Stimulated activated naive B cell treated with anti-CD40 and anti-IgM and Interleukin-4, amounts not matched to agents 10 μg/mL and 1 μg/mL and 100 μg/mL, for 72 hours (primary cell): Measurements from ENCODE around the gene DENND2D.
A peak's percentile ranks its signal among the peaks of the same experiment; 100 is the strongest.

Experiments used
- ATAC-seq, 2 donors: fragments of 150-1000 bp; cut with Tn5 transposase; replicated peaks; 2 replicates each; pipeline ENCODE4 v1.10.0; 2021; ENCODE audit warnings: moderate library complexity in 1 of 2
- DNase-seq: peaks from one replicate; pipeline ENCODE4 v3.0.0; 2021
- H3K27ac Mint-ChIP-seq: one replicate; pipeline ENCODE4 v1.8.0; 2022; ENCODE audit warnings: mild to moderate bottlenecking, mixed read lengths
- H3K27me3 Mint-ChIP-seq, 2 donors: one replicate each; pipeline ENCODE4 v1.8.0; 2022; ENCODE audit warnings: mixed read lengths in 2 of 2
- H3K36me3 Mint-ChIP-seq, 2 donors: one replicate each; pipeline ENCODE4 v1.8.0; 2022; ENCODE audit warnings: mixed read lengths in 2 of 2, mild to moderate bottlenecking in 1 of 2
- H3K4me1 Mint-ChIP-seq, 2 donors: one replicate each; pipeline ENCODE4 v1.8.0; 2022; ENCODE audit warnings: mixed read lengths in 2 of 2, mild to moderate bottlenecking in 1 of 2
- H3K4me3 Mint-ChIP-seq, 2 donors: one replicate each; pipeline ENCODE4 v1.8.0; 2022; ENCODE audit warnings: mild to moderate bottlenecking in 2 of 2, mixed read lengths in 2 of 2, moderate library complexity in 1 of 2
- H3K9me3 Mint-ChIP-seq, 2 donors: one replicate each; pipeline ENCODE4 v1.8.0; 2022; ENCODE audit warnings: mixed read lengths in 2 of 2, mild to moderate bottlenecking in 1 of 2

Gene DENND2D

GRCh38 chr1:111199881-111200801 is at the start of gene DENND2D:
Gene DENND2D (minus strand): TSS chr1:111200646. CDS start chr1:111200459, 187 bp downstream.
- H3K4me3 Mint-ChIP-seq = peak within 1 kb of the TSS; percentile 25 to 52
- DNase-seq = no peak

GRCh38 chr1:111249960-111250359 is 49.5 kb upstream of the DENND2D start:
- Mint-ChIP-seq H3K36me3 (no peaks in the 10 kb centered on the region), H3K4me3 (no peak overlapping the region), H3K4me1 (peaks cover 2 to 5% of the 10 kb centered on the region in 2 donors), H3K27ac (no peak overlapping the region), H3K9me3 (no peaks in the 10 kb centered on the region), H3K27me3 (peaks cover 6 to 14% of the 10 kb centered on the region in 2 donors)
- DNase-seq (no peak), ATAC-seq (no peak)

More at GRCh38 chr1:111199881-111200801, at the start of gene DENND2D:
- H3K4me1 Mint-ChIP-seq = peaks cover 51 to 85% of the 10 kb centered on the region in 2 donors
- H3K27ac Mint-ChIP-seq = peak within 1 kb of the TSS; percentile 44
- ATAC-seq = no peak
- peaks cover 19 to 36% of the 10 kb centered on the region in 2 donors for H3K36me3 Mint-ChIP-seq
- H3K27me3 Mint-ChIP-seq = no peaks in the 10 kb centered on the region
- H3K9me3 Mint-ChIP-seq = no peaks in the 10 kb centered on the region

- Mint-ChIP-seq H3K27ac (peak overlapping the region; percentile 10), H3K9me3 (no peaks in the 10 kb centered on the region), H3K4me1 (peaks cover 2 to 5% of the 10 kb centered on the region in 2 donors), H3K4me3 (no peak overlapping the region), H3K27me3 (peaks cover 0 to 5% of the 10 kb centered on the region in 2 donors), H3K36me3 (peaks cover 7 to 14% of the 10 kb centered on the region in 2 donors)
- ATAC-seq (no peak), DNase-seq (no peak)
Measured at GRCh38 chr1:111247125-111247838, 46.8 kb upstream of the DENND2D start.

GRCh38 chr1:111242805-111243523 is 42.5 kb upstream of the DENND2D start:
- peaks cover 7 to 8% of the 10 kb centered on the region in 2 donors for H3K4me1 Mint-ChIP-seq
- H3K27ac Mint-ChIP-seq = no peak overlapping the region
- H3K36me3 Mint-ChIP-seq = peaks cover 13 to 43% of the 10 kb centered on the region in 2 donors
- H3K4me3 Mint-ChIP-seq = no peak overlapping the region
- H3K27me3 Mint-ChIP-seq = no peaks in the 10 kb centered on the region
- no peaks in the 10 kb centered on the region for H3K9me3 Mint-ChIP-seq
- DNase-seq = no peak
- no peak for ATAC-seq

- no peak overlapping the region for H3K4me3 Mint-ChIP-seq
- peaks cover 8% of the 10 kb centered on the region in 2 donors for H3K4me1 Mint-ChIP-seq
- no peak overlapping the region for H3K27ac Mint-ChIP-seq
- H3K27me3 Mint-ChIP-seq = no peaks in the 10 kb centered on the region
- H3K36me3 Mint-ChIP-seq = peaks cover 13 to 50% of the 10 kb centered on the region in 2 donors
- ATAC-seq (no peak), DNase-seq (no peak)
- H3K9me3 Mint-ChIP-seq = no peaks in the 10 kb centered on the region
Measured at GRCh38 chr1:111241797-111242196, 41.4 kb upstream of the DENND2D start.

GRCh38 chr1:111238056-111238795 is 37.8 kb upstream of the DENND2D start:
- peaks cover 8 to 15% of the 10 kb centered on the region in 2 donors for H3K4me1 Mint-ChIP-seq
- peaks cover 6 to 54% of the 10 kb centered on the region in 2 donors for H3K36me3 Mint-ChIP-seq
- H3K4me3 Mint-ChIP-seq = no peak overlapping the region
- DNase-seq = no peak
- H3K27ac Mint-ChIP-seq = no peak overlapping the region
- no peaks in the 10 kb centered on the region for H3K9me3 Mint-ChIP-seq
- no peaks in the 10 kb centered on the region for H3K27me3 Mint-ChIP-seq
- no peak for ATAC-seq

- H3K9me3 Mint-ChIP-seq = no peaks in the 10 kb centered on the region
- H3K27ac Mint-ChIP-seq = no peak overlapping the region
- ATAC-seq (no peak), DNase-seq (no peak)
- H3K36me3 Mint-ChIP-seq = peaks cover 6 to 51% of the 10 kb centered on the region in 2 donors
- H3K4me3 Mint-ChIP-seq = no peak overlapping the region
- no peaks in the 10 kb centered on the region for H3K27me3 Mint-ChIP-seq
- peaks cover 14 to 17% of the 10 kb centered on the region in 2 donors for H3K4me1 Mint-ChIP-seq
Measured at GRCh38 chr1:111236806-111237205, 36.4 kb upstream of the DENND2D start.

GRCh38 chr1:111236379-111236778 is 35.9 kb upstream of the DENND2D start:
- Mint-ChIP-seq H3K27ac (no peak overlapping the region), H3K4me3 (no peak overlapping the region), H3K9me3 (no peaks in the 10 kb centered on the region), H3K4me1 (peaks cover 14 to 17% of the 10 kb centered on the region in 2 donors), H3K27me3 (no peaks in the 10 kb centered on the region), H3K36me3 (peaks cover 6 to 50% of the 10 kb centered on the region in 2 donors)
- ATAC-seq = no peak
- no peak for DNase-seq

- ATAC-seq (no peak), DNase-seq (no peak)
- Mint-ChIP-seq H3K9me3 (no peaks in the 10 kb centered on the region), H3K4me3 (no peak overlapping the region), H3K27me3 (no peaks in the 10 kb centered on the region), H3K27ac (no peak overlapping the region), H3K36me3 (peaks cover 0 to 41% of the 10 kb centered on the region in 2 donors), H3K4me1 (peaks cover 26 to 27% of the 10 kb centered on the region in 2 donors)
Measured at GRCh38 chr1:111234866-111235265, 34.4 kb upstream of the DENND2D start.

- no peak overlapping the region for H3K27ac Mint-ChIP-seq
- H3K36me3 Mint-ChIP-seq = peaks cover 0 to 35% of the 10 kb centered on the region in 2 donors
- H3K9me3 Mint-ChIP-seq = no peaks in the 10 kb centered on the region
- no peaks in the 10 kb centered on the region for H3K27me3 Mint-ChIP-seq
- no peak overlapping the region for H3K4me3 Mint-ChIP-seq
- peaks cover 25 to 27% of the 10 kb centered on the region in 2 donors for H3K4me1 Mint-ChIP-seq
- no peak for ATAC-seq
- DNase-seq = no peak
Measured at GRCh38 chr1:111234258-111234657, 33.8 kb upstream of the DENND2D start.

GRCh38 chr1:111232134-111232533 is 31.7 kb upstream of the DENND2D start:
- no peak overlapping the region for H3K4me3 Mint-ChIP-seq
- H3K27me3 Mint-ChIP-seq = no peaks in the 10 kb centered on the region
- H3K36me3 Mint-ChIP-seq = peaks cover 0 to 20% of the 10 kb centered on the region in 2 donors
- H3K4me1 Mint-ChIP-seq = peaks cover 33 to 37% of the 10 kb centered on the region in 2 donors
- H3K27ac Mint-ChIP-seq = no peak overlapping the region
- ATAC-seq (no peak), DNase-seq (no peak)
- no peaks in the 10 kb centered on the region for H3K9me3 Mint-ChIP-seq

- peaks cover 40 to 60% of the 10 kb centered on the region in 2 donors for H3K4me1 Mint-ChIP-seq
- peaks cover 0 to 3% of the 10 kb centered on the region in 2 donors for H3K36me3 Mint-ChIP-seq
- peak overlapping the region; percentile 73 for H3K27ac Mint-ChIP-seq
- ATAC-seq (no peak), DNase-seq (no peak)
- no peak overlapping the region for H3K4me3 Mint-ChIP-seq
- no peaks in the 10 kb centered on the region for H3K27me3 Mint-ChIP-seq
- H3K9me3 Mint-ChIP-seq = no peaks in the 10 kb centered on the region
Measured at GRCh38 chr1:111228748-111229126, 28.3 kb upstream of the DENND2D start.

- DNase-seq = no peak
- Mint-ChIP-seq H3K27ac (no peak overlapping the region), H3K27me3 (no peaks in the 10 kb centered on the region), H3K36me3 (peaks cover 0 to 3% of the 10 kb centered on the region in 2 donors), H3K4me1 (peaks cover 43 to 66% of the 10 kb centered on the region in 2 donors), H3K4me3 (peak overlapping the region in 1 of 2 donors; percentile 14), H3K9me3 (no peaks in the 10 kb centered on the region)
- ATAC-seq = peak in 1 of 2 donors; percentile 24
Measured at GRCh38 chr1:111227851-111228747, 27.7 kb upstream of the DENND2D start.
